AG04449 (cell line): ENCODE data around the gene RBMY1A1.
"Not testable (repeated sequence)": the region's sequence is repeated elsewhere in the genome, so short reads cannot be mapped to it uniquely, and the experiment has no call there.

Experiments
- CTCF ChIA-PET: fragments of 350-600 bp; formaldehyde crosslinking; extraction: SDS; loops from one replicate; lab custom pipeline; 2021; ENCODE audit warnings: antibody characterized with exemption; lab: Yijun Ruan, JAX
- POLR2A ChIA-PET: fragments of 400-600, 350-600 bp; formaldehyde crosslinking; extraction: SDS; loops from one replicate; lab custom pipeline; 2020; ENCODE audit warnings: antibody characterized with exemption, inconsistent platforms; lab: Yijun Ruan, JAX
- DNase-seq: peaks from one replicate; pipeline ENCODE4 v3.0.0-alpha.2; 2010; ENCODE audit warnings: low read depth, low spot score
- H3K4me3 ChIP-seq: 2 replicates; pipeline ENCODE4 v1.5.1; 2011; ENCODE audit warnings: low read depth, mild to moderate bottlenecking, control low read depth, low read length
- CTCF ChIP-seq: IDR thresholded peaks from one replicate; pipeline ENCODE4 v1.5.1; 2011; ENCODE audit warnings: mild to moderate bottlenecking, moderate library complexity, low read length, control low read depth, inconsistent platforms; ENCODE audit not compliant: insufficient read depth; ENCODE audit errors: missing control alignments

Gene RBMY1A1

GRCh38 chrY:21534579-21534978 is at the start of gene RBMY1A1:
RBMY1A1 (plus strand) TSS chrY:21534879; CDS start chrY:21536892, 2,013 bp downstream.
- POLR2A ChIA-PET, H3K4me3 ChIP-seq, CTCF ChIA-PET, DNase-seq: not testable (repeated sequence)

GRCh38 chrY:21511038-21511437 is 23.6 kb upstream of the RBMY1A1 start, which contains the start of gene RBMY1B:
RBMY1B (plus strand) TSS chrY:21511338; CDS start chrY:21513351, 2,013 bp downstream.
- H3K4me3 ChIP-seq, CTCF ChIA-PET, POLR2A ChIA-PET, DNase-seq: not testable (repeated sequence)

- DNase-seq, H3K4me3 ChIP-seq, POLR2A ChIA-PET, CTCF ChIA-PET: not testable (repeated sequence)
Measured at GRCh38 chrY:21559316-21559984, 24.8 kb downstream of the RBMY1A1 start.

- no peak for DNase-seq
- no peak for TF ChIP-seq CTCF
- H3K4me3 ChIP-seq, result no peak overlapping the region
- POLR2A ChIA-PET, result no interaction called here
- CTCF ChIA-PET, result no interaction called here
Measured at GRCh38 chrY:21585449-21585848, 50.8 kb downstream of the RBMY1A1 start.

- H3K4me3 ChIP-seq, CTCF ChIA-PET, DNase-seq, POLR2A ChIA-PET: not testable (repeated sequence)
Measured at GRCh38 chrY:21586454-21586853, 51.8 kb downstream of the RBMY1A1 start.

- no peak for DNase-seq
- TF ChIP-seq CTCF, result no peak
- ChIA-PET CTCF (no interaction called here), POLR2A (no interaction called here)
- no peak overlapping the region for H3K4me3 ChIP-seq
Measured at GRCh38 chrY:21592059-21592458, 57.4 kb downstream of the RBMY1A1 start.

- DNase-seq, CTCF ChIA-PET, POLR2A ChIA-PET, H3K4me3 ChIP-seq: not testable (repeated sequence)
Measured at GRCh38 chrY:21596287-21596686, 61.6 kb downstream of the RBMY1A1 start.
